Measurements from ENCODE around the gene MAFF.
A peak's percentile ranks its signal among the peaks of the same experiment; 100 is the strongest.
"Not testable (repeated sequence)": the region's sequence is repeated elsewhere in the genome, so short reads cannot be mapped to it uniquely, and the experiment has no call there.

MAFF gene

DNA sequence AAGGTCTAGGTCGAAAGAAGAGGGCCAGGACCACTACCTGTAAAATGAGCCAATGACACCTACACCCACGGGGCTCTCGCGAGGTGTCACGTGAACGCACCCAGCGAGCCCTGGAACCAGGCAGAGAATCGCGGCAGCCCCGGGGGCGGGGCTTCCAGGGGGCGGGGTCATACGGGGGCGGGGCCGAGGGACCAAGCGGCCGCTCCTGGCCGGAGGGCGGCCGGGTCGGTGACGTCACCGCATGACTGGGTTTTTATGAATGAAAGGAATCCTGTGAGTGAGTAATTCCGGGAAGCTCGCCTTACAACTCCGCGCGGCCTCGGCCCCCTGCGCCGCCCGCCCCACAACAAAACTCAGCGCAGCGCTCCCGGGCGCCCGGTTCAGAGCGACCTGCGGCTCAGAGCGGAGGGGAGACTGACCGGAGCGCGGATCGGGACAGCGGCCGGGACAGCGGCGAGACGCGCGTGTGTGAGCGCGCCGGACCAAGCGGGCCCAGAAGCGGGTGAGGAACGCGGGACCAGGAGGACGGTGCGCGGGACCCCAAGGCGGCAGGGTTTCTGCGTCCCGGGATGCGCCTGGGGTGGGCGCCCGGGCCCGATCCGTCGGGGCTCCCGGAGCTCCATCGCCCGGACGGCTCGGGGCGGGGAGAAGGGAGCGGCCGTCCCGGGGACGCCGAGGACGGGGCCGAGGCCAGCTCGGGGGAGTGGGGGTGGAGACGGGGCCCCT, at the start of gene MAFF:
Gene MAFF, plus strand, starts transcription at position 284 of the 726 bp plus-strand sequence. CDS start 11,860 bp downstream, outside the sequence.
- peak; percentile 95 for DNase-seq

DNA sequence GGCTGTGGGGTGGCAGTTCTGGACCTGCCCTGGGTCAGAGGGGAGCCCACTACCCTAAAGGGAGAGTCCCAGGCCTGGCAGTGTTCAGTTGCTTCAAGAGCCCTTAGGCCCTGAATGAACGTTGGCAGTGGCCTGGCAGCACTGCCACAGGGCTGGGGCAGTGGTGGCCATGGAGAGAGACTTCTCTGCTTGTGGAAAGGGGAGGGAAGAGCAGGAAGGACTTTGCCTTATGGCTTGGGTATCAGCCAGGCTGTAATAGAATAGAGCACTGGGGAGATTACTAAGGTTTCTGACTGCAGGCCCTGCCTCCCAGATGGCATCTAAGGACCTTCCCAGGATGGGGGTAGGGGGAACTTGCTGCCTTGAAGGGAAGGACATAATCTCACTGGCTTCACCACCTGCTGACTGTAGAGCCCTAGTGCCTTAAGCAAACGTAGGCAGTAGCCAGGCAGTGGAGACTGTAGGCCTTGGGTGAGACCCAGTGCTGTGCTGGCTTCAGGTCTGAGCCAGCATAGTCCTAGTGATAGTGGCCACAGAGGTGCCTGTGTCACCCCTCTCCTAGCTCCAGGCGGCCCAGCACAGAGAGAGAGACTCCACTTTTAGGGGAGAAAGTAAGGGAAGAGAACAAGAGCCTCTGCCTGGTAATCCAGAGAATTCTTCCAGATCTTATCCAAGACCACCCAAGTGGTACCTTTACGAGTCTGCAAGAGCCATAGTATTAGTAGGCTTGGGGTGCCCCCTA, 47.8 kb upstream of the MAFF start:
- no peak for DNase-seq

DNA sequence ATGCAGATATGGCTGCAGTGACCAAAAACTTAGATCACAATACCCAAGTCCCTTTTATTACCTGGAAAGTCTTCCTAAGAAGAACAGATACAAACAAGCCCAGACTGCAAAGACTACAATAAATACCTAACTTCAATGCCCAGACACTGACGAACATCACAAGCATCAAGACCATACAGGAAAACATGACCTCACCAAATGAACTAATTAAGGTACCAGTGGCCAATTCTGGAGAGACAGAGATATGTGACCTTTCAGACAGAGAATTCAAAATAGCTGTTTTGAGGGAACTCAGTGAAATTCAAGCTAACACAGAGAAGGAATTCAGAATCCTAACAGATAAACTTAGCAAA, 47.3 kb upstream of the MAFF start:
- not testable (repeated sequence) for DNase-seq

- no peak for DNase-seq
Measured at GRCh38 chr22:38155703-38156102, 46.1 kb upstream of the MAFF start.

DNA sequence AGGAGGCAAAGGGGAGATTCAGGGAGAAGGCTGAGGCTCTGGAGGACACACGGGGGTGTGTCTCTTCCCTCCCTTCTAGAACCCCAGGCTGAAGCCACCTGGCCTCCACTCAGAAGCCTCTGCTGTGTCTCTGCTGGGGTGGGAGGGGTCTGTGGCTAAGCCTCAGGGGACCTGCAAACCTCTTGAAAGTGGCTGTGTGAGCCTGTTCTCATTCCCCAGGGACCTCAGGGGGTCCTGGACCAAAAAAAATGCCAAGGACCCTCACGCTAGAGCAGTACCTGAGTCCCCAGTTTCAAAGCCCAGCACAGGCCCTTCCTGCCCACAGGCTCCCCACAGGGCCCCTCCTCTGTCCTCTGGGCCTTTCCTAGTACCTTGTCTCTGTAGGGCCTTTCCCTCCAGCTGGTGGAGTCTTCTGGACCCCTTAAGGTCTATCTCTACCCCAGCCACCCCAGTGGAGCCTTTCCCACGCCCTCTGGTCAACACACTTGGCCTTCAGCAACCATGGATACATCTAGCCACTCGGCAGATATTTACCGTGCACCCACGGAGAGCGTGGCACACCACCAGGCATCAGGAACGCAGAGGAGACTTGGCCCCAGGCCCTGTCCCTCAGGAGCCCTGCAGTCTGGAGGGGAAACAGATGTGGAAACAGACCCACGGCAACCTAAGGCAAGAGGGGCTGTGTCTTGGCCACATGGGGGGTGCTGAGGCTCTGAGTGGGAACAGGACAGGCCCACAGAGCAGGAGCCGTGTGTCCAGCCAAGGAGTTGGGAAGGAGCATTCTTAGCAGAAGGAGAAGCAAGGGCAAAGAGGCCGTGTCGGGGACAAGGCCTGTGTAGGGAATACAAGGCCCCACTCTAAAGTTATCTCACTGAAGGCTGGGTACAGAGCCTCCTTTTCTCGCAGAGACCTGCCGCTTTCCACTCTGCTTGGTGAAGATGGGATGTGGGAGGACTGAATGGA, 38.6 kb upstream of the MAFF start:
- no peak for DNase-seq

GRCh38 chr22:38163844-38164550, 37.8 kb upstream of the MAFF start:
- no peak for DNase-seq

DNA sequence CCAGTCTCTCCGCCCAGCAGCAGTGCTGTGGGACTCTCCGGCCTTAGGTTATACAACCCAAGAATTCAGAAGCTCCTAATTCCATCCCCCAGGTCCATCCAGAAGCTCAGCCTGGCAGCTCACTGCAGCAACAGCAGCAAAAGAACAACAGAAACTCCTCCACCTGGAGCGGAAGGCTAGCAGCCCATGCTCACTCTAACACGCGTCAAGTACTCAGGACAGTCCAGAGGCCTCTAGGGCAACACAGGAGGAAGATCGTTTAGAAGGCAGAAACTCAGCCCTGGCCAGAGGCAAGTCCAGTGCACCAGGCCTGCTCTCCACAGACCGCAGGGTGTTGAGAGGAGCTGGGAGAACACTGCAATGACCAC, 37.3 kb upstream of the MAFF start:
- DNase-seq, result no peak

DNA sequence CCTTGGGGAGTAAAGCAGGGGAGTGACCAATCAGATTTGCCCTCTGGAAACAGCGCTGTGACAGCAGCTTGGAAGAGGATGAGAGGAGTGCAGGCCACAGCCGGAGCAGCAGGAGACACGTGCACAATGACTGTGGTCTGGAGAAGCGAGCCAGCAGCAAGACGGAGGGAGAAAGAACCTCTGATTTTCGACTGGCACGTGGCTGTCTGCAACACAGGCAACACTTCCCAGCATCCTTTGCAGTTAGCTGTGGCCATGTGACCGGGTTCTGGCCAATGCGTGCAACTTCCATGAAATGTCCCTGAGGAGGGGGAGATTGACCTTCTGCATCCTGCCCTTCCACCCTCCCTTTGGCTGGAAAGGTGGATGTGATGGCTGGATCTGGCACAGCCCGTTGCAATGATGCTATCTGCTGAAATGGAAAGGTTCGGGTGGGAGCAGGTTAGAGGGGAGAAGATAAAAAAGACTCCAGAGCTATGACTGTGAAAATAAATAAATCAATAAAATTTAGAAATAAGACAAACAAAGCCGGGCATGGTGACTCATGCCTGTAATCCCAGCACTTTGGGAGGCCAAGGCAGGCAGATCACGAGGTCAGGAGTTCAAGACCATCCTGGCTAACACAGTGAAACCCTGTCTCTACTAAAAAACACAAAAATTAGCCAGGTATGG, 35.7 kb upstream of the MAFF start:
- no peak for DNase-seq

GRCh38 chr22:38167988-38168407, 33.8 kb upstream of the MAFF start:
- DNase-seq, result no peak

- DNase-seq, result no peak
Measured at GRCh38 chr22:38169116-38169515, 32.7 kb upstream of the MAFF start.

DNA sequence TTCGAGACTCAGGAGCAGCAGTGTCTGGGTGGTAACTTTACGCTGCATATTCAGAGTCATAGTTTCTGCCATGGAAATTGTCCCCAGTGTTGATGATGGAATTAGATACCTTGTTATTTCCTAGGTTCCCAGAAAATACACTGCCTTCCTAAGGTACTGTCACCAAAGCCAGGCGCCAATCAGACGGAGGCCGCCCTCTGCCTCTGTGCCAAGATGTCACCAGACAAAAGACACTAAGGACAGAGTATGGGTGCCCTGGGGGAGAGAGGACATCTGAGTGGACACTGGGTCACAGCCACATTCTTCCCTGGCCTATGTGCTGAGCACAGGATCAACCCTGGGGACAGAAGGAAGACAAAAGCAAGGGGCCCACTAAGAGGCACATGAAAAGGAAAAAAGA, 31.3 kb upstream of the MAFF start:
- DNase-seq, result no peak

DNA sequence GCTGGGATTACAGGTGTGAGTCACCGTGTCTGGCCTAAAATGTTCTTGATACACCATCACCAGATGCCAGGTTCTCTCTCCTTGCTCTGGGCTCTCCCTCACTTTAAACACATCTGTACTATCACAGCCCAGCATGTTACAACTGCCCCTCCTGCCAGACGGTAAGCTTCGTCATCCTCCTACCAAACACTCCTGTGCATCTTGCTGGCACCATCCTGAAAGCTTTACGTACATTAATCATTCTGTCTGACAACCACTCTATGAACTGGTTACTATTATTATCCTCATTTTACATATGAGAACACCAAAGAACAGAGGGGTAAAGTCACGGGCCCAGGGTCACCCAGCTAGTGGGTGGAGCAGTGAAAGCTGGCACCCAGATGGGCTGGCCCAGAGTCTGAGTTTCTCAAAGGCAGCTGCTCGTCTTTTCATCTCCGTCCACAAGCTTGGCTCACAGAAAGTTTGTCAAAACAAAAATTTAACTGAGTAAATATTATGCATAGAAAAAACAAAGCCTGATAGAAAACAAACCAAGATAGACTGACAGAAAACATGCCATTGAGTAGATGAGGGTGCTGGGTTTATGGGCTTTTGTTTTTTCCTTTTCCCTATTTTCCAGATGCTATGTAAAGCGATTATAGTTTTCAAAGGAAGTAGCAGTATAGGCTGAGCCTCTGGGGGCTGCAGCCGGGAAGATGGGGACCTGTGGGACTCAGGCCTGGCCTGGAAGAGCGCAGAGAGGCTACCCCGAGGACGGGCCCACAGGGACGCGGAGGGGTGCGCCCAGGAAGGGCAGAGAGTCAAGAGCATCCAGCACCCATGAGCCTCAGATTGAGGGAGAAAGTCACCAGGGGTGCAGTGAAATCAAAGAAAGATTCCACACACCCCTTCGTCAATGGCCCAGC, 29.6 kb upstream of the MAFF start:
- DNase-seq, result no peak

DNA sequence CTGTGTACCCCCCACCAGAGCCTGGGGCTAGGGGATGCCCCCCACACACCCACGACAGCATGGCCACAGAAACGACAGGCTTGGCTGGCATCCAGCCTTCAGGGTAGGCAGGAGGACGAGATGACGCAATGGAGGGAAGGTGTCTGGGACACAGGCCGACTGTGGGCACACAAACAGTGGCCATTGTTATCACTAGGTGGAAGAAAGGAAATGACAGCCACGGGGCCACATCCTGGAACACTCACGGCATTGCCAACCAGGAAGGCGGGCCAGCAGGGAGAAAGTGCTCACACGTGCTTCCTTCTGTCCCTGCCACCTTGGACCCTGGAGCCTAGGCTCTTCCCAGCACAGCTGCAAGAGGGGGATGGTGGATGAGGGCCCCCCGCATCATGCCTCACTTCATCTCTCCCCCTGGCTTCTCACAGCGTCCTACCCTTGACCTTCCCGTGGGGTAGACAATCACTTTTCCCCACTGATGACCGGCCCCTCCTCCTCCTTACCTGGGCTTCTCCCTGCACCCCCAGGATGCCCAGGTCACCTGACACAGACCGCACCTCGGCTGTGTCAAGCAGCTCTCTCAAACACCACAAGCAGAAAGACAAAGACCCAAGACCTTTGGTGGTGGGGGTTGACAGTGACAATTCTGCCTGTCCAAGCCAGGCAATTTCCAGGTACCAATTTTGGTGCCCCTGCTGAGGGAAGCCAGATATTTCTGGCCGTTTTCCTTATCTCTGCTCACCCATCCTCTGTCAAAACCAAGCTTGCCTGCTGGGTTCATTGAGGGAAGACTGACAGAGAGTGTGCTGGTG, 28.8 kb upstream of the MAFF start:
- peak; percentile 7 for DNase-seq

GRCh38 chr22:38173641-38173906, 28.2 kb upstream of the MAFF start:
- no peak for DNase-seq

GRCh38 chr22:38174626-38175025, 27.2 kb upstream of the MAFF start:
- DNase-seq, result no peak

- DNase-seq, result no peak
Measured at GRCh38 chr22:38175206-38176118, 26.3 kb upstream of the MAFF start.

- DNase-seq, result no peak
Measured at GRCh38 chr22:38176170-38176741, 25.5 kb upstream of the MAFF start.

DNA sequence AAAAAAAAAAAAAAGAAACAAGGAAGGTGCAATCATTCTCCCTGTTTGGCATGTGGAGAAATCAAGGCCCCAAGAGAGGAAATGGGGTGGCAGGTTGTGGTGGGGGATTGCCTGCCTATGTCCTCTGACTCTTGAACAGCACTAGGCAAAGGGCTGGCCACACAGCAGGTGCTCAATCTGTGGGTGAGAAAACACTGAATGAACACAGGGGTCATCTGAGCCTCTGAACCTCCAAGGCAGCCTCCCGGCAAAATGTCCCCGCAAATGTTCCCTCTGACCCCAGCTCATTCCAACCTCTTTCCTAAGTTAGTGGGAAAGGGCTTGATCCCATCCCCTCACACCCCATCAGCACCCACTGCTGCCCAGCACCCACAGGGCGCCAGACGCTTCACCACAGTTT, 24.8 kb upstream of the MAFF start:
- no peak for DNase-seq

- DNase-seq, result not testable (repeated sequence)
Measured at GRCh38 chr22:38177571-38177925, 24.2 kb upstream of the MAFF start.

Measured in CD4-positive, alpha-beta T cell treated with Interleukin-6 for 4 hours (primary cell).